DND-41 (cell line): ENCODE data around the gene TMEM169.
A peak's percentile ranks its signal among the peaks of the same experiment; 100 is the strongest.

Experiments
- ATAC-seq: fragments of 200-7000 bp; cut with Tn5 transposase; 3 replicates; pipeline ENCODE4 v1.9.1; 2021; ENCODE audit warnings: low read depth; ENCODE audit not compliant: insufficient read depth
- DNase-seq: peaks from one replicate; pipeline ENCODE4 v3.0.0-alpha.2; 2020
- H2AFZ ChIP-seq: 2 replicates; pipeline ENCODE4 v1.6.0; 2012; ENCODE audit warnings: low read depth, low read length
- H3K27ac ChIP-seq: 2 replicates; pipeline ENCODE4 v1.5.1; 2012; ENCODE audit warnings: low read length, inconsistent platforms
- H3K27me3 ChIP-seq: fragments of 200-600 bp; sonication (generic); 2 replicates; pipeline ENCODE4 v1.6.0; 2012; ENCODE audit warnings: low read length, mild to moderate bottlenecking, inconsistent platforms; ENCODE audit not compliant: insufficient read depth, poor library complexity
- H3K36me3 ChIP-seq: 2 replicates; pipeline ENCODE4 v1.5.1; 2012; ENCODE audit warnings: low read length, inconsistent platforms; ENCODE audit not compliant: insufficient read depth
- H3K4me1 ChIP-seq: 2 replicates; pipeline ENCODE4 v1.5.1; 2012; ENCODE audit warnings: mild to moderate bottlenecking, low read length; ENCODE audit not compliant: insufficient read depth
- H3K4me2 ChIP-seq: 2 replicates; pipeline ENCODE4 v1.6.0; 2012; ENCODE audit warnings: mild to moderate bottlenecking, moderate library complexity, low read length, inconsistent platforms; ENCODE audit not compliant: insufficient read depth
- H3K4me3 ChIP-seq, 2 experiments: fragments of 200-600 bp in 1 of 2; shearing (Covaris generic) in 1 of 2; 2 replicates each; pipeline ENCODE4 v1.5.1; 2012 to 2016; ENCODE audit warnings: inconsistent platforms in 2 of 2, low read length in 2 of 2, mild to moderate bottlenecking in 2 of 2, low read depth in 1 of 2, moderate library complexity in 1 of 2
- H3K79me2 ChIP-seq: 2 replicates; pipeline ENCODE4 v1.6.0; 2012; ENCODE audit warnings: low read length, inconsistent platforms; ENCODE audit not compliant: insufficient read depth
- H3K9ac ChIP-seq: 2 replicates; pipeline ENCODE4 v1.6.0; 2012; ENCODE audit warnings: low read depth, mild to moderate bottlenecking, inconsistent platforms, low read length, moderate library complexity
- H3K9me3 ChIP-seq: 2 replicates; pipeline ENCODE4 v1.5.1; 2012; ENCODE audit warnings: low read length, moderate library complexity, mild to moderate bottlenecking, inconsistent platforms; ENCODE audit not compliant: insufficient read depth, severe bottlenecking
- H4K20me1 ChIP-seq: 2 replicates; pipeline ENCODE4 v1.6.0; 2012; ENCODE audit warnings: low read length; ENCODE audit not compliant: insufficient read depth
- EZH2 ChIP-seq: IDR thresholded peaks from 3 replicates; pipeline ENCODE4 v1.6.1; 2012; ENCODE audit warnings: borderline replicate concordance, low read depth, mild to moderate bottlenecking, moderate library complexity, low read length, inconsistent platforms; ENCODE audit not compliant: severe bottlenecking
- TF ChIP-seq, protein P1 (sequence below): IDR thresholded peaks from 2 replicates; pipeline ENCODE4 v1.5.1; 2012; ENCODE audit warnings: borderline replicate concordance, low read length, moderate library complexity, mild to moderate bottlenecking; ENCODE audit not compliant: poor library complexity, severe bottlenecking; ENCODE audit errors: extremely low read depth

Gene TMEM169

DNA sequence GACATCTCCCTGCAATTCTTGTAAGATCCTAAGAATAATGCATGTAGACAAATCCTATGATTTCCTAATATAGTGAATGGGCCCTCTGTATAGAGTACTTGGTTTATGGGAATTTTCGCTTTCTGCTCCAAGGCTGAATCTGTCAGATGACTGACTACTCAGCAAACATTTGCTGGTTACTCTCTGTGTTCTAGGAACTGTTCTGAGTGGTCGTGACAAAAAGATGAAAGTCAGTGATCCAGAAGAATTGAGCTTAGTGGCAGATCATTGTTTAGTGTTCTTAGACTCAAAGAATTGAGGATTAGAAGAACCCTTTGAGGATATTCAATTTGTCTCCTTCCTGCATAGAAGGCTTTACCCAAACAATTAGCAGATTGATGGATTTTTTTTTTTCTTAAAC, 37.4 kb downstream of the TMEM169 start:
- no peak for ATAC-seq
- no peak for TF ChIP-seq EZH2
- TF ChIP-seq, protein P1, sequence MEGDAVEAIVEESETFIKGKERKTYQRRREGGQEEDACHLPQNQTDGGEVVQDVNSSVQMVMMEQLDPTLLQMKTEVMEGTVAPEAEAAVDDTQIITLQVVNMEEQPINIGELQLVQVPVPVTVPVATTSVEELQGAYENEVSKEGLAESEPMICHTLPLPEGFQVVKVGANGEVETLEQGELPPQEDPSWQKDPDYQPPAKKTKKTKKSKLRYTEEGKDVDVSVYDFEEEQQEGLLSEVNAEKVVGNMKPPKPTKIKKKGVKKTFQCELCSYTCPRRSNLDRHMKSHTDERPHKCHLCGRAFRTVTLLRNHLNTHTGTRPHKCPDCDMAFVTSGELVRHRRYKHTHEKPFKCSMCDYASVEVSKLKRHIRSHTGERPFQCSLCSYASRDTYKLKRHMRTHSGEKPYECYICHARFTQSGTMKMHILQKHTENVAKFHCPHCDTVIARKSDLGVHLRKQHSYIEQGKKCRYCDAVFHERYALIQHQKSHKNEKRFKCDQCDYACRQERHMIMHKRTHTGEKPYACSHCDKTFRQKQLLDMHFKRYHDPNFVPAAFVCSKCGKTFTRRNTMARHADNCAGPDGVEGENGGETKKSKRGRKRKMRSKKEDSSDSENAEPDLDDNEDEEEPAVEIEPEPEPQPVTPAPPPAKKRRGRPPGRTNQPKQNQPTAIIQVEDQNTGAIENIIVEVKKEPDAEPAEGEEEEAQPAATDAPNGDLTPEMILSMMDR = no peak
- Histone ChIP-seq H3K27me3 (no peaks in the 10 kb centered on the region), H2AFZ (no peak overlapping the region), H3K4me1 (peaks cover 29% of the 10 kb centered on the region), H3K9me3 (no peaks in the 10 kb centered on the region), H3K4me3 (no peak overlapping the region), H3K36me3 (peaks cover 95% of the 10 kb centered on the region), H3K79me2 (peaks cover 91% of the 10 kb centered on the region), H3K9ac (no peak overlapping the region), H3K27ac (no peak overlapping the region), H4K20me1 (peaks cover 8% of the 10 kb centered on the region), H3K4me2 (no peak overlapping the region)
- DNase-seq = no peak

DNA sequence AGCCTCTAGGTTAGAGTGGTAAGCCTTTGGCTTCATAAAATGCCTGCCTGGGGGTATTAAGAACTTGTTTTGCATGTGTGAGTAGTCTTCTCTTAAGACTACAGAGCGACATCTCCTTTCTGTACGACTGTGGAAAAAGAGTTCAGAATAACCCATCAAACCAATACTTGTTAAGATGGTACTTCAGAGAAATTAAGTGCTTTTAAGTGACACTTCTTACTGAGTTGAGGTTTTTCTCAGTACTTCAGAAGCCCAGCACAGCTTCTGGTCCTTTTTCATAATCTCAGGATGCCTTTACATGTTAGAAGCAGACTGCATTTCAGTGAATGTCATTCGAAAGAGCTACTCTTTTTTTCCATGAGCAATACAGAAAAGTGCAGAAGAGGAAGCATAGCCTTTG, 38.3 kb downstream of the TMEM169 start:
- H3K27me3 ChIP-seq = no peaks in the 10 kb centered on the region
- H3K9ac ChIP-seq = no peak overlapping the region
- peaks cover 93% of the 10 kb centered on the region for H3K79me2 ChIP-seq
- TF ChIP-seq EZH2 = no peak
- TF ChIP-seq, protein P1 = no peak
- peaks cover 8% of the 10 kb centered on the region; the same call in 1 of the 2 replicates for H4K20me1 ChIP-seq
- H3K4me2 ChIP-seq = no peak overlapping the region
- DNase-seq (no peak), ATAC-seq (peak; percentile 33; the same call in 1 of the 3 replicates)
- no peak overlapping the region for H3K4me3 ChIP-seq
- H3K9me3 ChIP-seq = no peaks in the 10 kb centered on the region
- peaks cover 99% of the 10 kb centered on the region for H3K36me3 ChIP-seq
- no peak overlapping the region for H2AFZ ChIP-seq
- peaks cover 24% of the 10 kb centered on the region for H3K4me1 ChIP-seq
- no peak overlapping the region for H3K27ac ChIP-seq

DNA sequence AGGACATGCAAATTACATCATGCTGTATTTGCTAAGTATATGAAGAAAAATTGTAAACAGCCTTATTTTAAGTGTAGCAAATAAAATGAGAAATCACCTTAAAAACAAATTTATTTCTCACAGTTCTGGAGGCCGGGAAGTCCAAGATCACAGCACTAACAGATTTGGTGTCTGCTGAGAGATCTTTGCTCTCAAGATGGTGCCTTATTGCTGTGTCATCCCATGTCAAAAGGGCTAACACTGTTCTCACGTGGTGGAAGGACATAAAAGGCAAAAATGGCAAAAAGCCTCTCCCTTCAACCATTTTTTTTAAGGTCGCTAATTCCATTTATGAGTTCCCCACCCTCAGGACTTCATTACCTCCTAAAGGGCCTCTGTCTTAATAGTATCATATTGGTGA, 39.5 kb downstream of the TMEM169 start:
- Histone ChIP-seq H3K4me1 (peaks cover 12% of the 10 kb centered on the region), H4K20me1 (peaks cover 11% of the 10 kb centered on the region; the same call in 1 of the 2 replicates), H3K36me3 (peaks cover 100% of the 10 kb centered on the region), H3K4me2 (no peak overlapping the region), H3K79me2 (peaks cover 91% of the 10 kb centered on the region), H3K9ac (no peak overlapping the region), H3K4me3 (no peak overlapping the region), H2AFZ (no peak overlapping the region), H3K27ac (no peak overlapping the region), H3K9me3 (no peaks in the 10 kb centered on the region), H3K27me3 (no peaks in the 10 kb centered on the region)
- no peak for ATAC-seq
- no peak for TF ChIP-seq EZH2
- TF ChIP-seq, protein P1 = no peak
- DNase-seq = no peak

DNA sequence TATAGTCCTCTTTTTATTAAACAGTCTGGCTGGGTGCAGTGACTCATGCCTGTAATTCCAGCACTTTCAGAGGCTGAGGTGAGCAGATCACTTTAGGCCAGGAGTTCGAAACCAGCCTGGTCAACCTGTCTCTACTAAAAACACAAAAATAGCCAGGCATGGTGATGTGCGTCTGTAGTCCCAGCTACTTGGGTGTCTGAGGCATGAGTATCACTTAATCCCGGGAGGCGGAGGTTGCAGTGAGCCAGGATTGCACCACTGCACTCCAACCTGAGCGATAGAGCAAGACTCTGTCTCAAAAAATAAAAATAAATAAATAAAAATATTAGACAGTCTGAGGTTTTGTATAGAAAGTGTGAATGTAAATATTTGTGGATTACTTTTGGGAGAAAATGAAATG, 45.2 kb downstream of the TMEM169 start:
- H3K9ac ChIP-seq = no peak overlapping the region
- no peak overlapping the region for H3K4me2 ChIP-seq
- H4K20me1 ChIP-seq = peaks cover 14% of the 10 kb centered on the region; the same call in 1 of the 2 replicates
- no peak overlapping the region for H3K4me3 ChIP-seq
- no peak for ATAC-seq
- H2AFZ ChIP-seq = no peak overlapping the region
- H3K79me2 ChIP-seq = peaks cover 83% of the 10 kb centered on the region
- DNase-seq = no peak
- peaks cover 99% of the 10 kb centered on the region for H3K36me3 ChIP-seq
- TF ChIP-seq, protein P1 = no peak
- no peak for TF ChIP-seq EZH2
- H3K27ac ChIP-seq = no peak overlapping the region
- H3K4me1 ChIP-seq = no peaks in the 10 kb centered on the region
- H3K9me3 ChIP-seq = no peaks in the 10 kb centered on the region
- H3K27me3 ChIP-seq = no peaks in the 10 kb centered on the region
